Measurements from ENCODE around the gene TRIM65.

TRIM65 gene

DNA sequence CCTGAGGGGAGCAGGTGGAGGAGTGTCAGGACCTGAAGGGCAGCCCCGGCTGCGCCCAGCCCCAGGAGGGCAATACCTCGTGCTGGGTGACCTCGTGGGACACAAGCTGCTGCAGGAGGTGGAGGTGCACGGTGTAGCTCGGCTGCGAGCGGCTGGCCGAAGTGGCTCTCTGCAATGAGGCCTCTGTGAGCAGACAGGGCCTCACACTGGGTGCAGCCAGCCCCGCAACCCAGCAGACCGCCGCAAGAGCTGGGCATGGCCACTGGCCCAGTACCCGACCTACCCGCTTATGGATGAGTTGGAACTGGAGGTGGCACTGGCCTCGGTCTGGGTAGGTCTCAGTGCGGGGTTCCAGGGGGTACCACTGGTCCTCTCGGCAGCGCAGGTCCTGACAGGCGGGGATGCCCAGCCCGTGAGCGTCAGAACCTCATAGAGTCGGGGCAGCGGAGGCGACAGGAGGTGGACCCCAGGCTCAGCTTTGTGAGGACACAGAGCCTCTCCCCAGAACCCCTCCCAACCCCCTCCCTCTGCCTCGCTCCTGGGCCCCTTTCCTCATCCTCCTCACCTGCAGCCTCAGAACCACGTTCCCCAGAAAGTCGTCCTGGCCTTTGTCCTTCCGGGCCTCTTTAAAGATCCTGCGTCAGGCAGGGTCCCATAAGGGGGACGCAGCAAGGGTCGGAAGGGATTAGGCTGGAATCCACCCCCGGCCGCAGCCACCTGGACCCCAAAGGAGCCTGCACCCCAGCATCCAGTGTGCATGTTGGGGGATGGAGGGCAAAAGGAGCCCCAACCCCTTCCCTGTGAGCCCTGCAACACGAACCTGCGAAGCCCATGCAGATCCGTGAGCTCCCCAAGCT, 56.6 kb downstream of the TRIM65 start:
- DNase-seq (ENCODE audit: low spot score) (no peak), FAIRE-seq (no peak)

Data from urothelium cell line (cell line).